D341Med (cell line): ENCODE data around the gene KPNA4.
"Not testable (repeated sequence)": the region's sequence is repeated elsewhere in the genome, so short reads cannot be mapped to it uniquely, and the experiment has no call there.

Experiments
- DNase-seq: peaks from one replicate; pipeline ENCODE4 v3.0.0; 2012; ENCODE audit warnings: low spot score

The KPNA4 gene

GRCh38 chr3:160486459-160486869, 78.9 kb downstream of the KPNA4 start:
- no peak for DNase-seq

DNA sequence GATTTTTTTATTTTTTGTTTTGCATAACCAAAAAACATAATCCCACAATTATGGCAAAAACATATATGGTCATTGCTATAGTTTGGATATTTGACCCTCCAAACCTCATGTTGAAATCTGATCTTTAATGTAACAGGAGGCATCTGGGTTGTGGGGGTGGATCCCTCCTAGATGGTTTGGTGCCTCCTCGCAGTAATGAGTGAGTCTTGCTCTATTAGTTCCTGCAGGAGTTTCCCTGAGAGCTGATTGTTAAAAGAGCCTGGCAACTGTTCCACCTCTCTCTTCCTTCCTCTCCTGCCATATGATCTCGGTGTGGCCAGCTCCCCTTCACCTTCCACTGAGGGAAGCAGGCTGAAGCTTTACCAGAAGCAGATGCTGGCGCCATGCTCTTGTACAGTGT, 82.6 kb downstream of the KPNA4 start:
- no peak for DNase-seq

GRCh38 chr3:160481856-160482255, 83.5 kb downstream of the KPNA4 start:
- no peak for DNase-seq

DNA sequence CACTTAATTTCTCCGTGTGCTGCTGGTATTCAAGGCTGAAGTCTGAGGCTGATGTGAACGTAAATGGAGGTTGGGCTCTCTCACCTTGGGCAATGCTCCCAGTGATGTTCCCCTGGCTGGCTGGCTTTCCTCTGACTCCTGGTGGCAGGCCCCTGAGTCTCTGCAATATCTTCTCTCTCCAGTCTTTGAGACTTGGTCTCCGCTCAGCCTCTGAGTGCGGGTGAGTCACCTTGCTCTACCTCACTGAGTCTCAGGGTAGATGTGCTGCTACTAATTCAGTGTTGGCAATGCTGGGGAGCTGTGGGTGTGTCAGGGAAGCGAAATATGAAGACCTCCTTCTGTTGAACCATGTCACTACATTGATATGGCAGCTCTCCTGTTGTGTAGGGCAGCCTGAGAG, 84.4 kb downstream of the KPNA4 start:
- DNase-seq: no peak

GRCh38 chr3:160479376-160479775, 86.0 kb downstream of the KPNA4 start:
- no peak for DNase-seq

DNA sequence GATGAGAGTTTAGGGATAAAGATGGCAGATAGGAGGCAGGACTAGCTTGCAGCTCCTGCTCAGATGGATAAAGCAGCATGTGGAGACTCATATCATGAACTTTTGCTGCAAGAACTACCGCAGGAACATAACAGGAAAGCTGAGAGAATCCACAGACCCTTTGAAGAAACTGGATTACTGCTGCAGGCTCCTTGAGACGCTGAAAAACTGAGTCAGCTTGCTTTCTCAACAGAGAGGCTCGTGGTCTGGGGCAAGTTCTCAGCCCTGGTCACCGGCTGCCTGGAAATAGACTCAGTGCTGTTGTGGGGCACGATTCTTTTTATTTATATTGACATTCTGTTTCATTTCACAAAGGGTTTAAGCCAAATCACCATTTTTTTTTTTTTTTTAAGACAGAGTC, 87.0 kb downstream of the KPNA4 start:
- no peak for DNase-seq

GRCh38 chr3:160477750-160478149, 87.6 kb downstream of the KPNA4 start:
- no peak for DNase-seq

DNA sequence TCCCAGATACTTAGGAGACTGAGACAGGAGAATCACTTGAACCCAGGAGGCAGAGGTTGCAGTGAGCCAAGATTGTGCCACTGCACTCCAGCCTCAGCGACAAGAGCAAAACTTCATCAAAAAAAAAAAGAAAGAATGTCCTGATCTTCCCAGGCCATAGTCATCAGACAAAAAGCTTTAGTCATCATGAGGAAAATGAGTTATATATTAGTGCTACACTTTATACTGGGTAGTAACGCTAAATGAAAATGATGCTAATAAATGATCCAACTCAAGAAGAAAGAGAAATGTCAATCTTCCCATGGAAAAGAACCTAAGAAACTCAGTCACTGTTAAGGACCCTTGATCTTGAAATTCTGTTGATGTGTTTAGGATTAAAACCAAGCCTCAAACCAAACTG, 89.5 kb downstream of the KPNA4 start:
- DNase-seq: no peak

GRCh38 chr3:160475153-160475552, 90.2 kb downstream of the KPNA4 start:
- DNase-seq: no peak

DNA sequence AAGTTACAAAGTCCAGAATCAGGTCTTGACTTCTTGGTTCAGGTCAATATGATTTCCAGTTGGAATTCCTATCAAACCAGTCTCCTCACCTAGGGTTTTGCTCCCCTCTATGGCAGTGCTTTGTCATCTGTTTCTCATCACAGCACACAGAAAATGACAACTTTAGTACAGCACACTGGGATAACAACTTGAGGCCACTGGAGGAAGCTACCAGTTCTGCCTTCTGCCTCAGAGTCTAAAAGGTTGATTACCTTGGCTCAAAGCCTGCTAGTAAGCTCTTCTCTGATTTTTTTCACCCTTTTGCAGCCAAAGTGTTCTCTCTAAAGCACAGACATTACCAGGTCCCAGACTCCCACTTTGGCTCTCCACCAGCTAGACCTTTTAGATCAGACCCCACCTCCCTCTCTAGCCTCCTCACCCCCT, 90.9 kb downstream of the KPNA4 start:
- no peak for DNase-seq

GRCh38 chr3:160473978-160474377, 91.4 kb downstream of the KPNA4 start:
- no peak for DNase-seq

DNA sequence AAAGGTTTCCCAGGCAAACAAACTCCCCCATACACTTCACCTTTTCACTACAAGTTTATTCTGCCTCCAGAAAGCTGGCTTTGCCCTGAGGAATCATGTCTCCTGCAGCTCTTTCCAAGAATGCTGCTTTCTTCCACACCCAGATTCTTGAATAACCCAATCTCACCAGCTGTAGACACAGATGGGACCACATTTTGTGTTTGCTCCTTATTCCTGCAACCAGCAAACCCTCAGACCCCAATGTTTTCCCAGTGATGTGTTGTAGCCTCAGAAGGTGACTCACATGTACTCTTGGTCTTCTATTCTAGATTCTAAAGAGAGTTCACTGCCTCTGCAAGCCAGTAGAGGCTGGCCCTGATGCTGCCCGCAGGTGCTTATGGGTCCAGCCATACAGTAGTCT, 92.2 kb downstream of the KPNA4 start:
- DNase-seq: no peak

DNA sequence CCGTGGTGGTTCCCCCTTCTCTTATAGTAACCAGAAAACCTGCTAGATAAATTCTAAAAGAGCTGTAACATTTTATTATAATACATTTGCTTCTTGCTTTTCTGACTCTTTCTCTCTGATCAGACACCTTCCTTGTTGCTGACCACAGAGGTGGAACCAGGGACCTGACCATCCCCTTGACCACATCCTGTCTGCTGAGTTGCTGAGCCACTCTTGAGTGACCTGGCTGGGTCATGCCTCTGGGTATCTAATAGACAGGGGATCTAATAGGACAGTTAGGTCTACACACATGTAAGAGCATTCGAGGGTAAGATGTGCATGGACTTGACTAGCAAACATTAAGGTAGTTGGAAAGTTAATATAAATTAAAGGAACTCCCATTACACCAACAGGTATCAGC, 93.0 kb downstream of the KPNA4 start:
- DNase-seq: no peak

DNA sequence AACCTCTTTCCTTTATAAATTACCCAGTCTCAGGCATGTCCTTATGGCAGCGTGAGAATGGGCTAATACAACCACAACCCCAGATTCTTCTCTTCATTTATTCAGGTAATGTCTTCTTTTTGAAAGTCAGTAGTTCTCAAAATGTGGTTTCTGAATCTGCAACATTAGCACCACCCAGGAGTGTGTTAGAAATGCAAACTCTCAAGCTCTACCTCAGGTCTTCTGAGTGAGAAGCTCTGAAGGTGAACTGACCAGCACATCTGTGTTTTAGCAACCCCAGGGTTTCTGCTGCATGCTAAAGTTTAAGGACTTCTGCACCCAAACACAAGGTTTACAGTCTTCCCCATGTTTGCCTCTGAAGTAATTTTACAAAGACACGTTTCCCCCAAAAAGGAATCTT, 93.5 kb downstream of the KPNA4 start:
- no peak for DNase-seq

DNA sequence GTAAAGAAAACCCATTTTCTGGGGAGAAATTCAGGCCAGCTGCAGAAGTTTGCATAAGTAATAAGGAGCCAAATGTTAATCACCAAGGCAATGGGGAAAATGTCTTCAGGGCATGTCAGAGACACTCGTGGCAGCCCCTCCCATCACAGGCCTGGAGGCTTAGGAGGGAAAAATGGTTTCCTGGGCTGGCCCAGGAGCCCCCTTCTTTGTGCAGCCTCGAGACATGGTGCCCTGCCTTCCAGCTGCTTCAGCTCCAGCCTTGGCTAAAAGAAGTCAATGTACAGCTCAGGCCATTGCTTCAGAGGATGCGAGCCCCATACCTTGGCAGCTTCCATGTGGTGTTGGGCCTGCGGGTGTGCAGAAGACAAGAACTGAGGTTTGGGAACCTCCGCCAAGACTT, 95.2 kb downstream of the KPNA4 start:
- DNase-seq: no peak

DNA sequence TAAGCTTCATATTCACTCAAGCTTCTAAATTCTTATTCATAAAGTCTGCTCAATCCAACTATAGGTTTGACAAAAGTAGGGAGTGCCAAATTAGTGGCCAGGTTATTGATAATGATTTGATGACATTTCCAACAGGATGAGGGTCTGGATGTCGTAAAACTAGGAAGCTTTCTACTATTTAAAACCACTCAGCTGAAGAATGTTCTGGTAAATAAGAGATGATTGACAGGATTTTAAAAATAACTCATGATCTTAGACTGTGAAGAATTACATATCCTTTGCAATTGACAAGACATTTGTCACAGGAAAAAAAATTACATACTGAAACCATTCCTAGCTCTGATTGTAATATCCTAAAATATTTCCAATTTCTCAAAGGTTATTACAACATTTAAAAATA, 100.4 kb downstream of the KPNA4 start:
- DNase-seq: no peak

- DNase-seq: no peak
Measured at GRCh38 chr3:160464321-160464720, 101.0 kb downstream of the KPNA4 start.

GRCh38 chr3:160460033-160460432, 105.3 kb downstream of the KPNA4 start:
- no peak for DNase-seq

GRCh38 chr3:160459450-160459970, 105.9 kb downstream of the KPNA4 start:
- DNase-seq: no peak

DNA sequence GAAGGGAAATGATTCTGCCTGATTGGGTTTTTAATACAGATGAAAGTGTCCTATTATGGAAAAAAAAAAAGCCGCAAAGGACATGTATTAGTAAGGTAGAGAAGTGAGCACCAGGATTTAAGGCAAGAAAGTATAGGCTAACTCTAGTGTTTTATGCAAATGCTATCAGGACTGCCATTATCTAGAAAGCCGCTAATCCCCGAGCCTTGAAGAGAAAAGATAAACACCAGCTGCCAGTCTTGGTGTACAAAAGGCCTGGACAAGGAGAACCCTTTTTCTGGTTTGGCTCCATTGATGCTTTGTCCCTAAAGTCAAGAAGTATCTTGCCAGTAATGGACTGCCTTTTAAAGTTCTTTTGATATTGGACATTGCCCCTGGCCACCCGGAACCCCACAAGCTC, 107.2 kb downstream of the KPNA4 start:
- peak; percentile 55 for DNase-seq

GRCh38 chr3:160455846-160456245, 109.5 kb downstream of the KPNA4 start:
- DNase-seq: no peak

DNA sequence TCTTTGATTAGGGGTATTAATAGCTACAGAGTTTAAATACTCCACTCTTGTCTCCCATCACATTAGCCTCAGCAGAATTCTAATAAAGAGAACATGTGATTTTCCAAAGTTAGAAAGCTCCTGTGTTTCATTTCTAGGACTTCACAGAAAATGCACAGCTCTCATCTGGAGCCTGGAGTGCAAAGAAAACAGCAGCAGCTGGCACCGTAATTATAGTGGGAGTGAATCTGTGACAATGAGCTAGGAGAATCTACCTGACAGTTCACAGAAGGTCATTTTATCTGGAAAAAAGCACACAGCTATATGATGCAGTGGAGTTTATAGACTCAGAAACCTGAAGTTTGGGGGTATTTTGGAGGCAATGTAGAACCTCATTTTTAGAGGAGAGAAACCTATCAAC, 110.4 kb downstream of the KPNA4 start:
- peak; percentile 52 for DNase-seq

GRCh38 chr3:160452251-160452650, 113.1 kb downstream of the KPNA4 start:
- DNase-seq: not testable (repeated sequence)

GRCh38 chr3:160451602-160452001, 113.8 kb downstream of the KPNA4 start:
- no peak for DNase-seq

- no peak for DNase-seq
Measured at GRCh38 chr3:160450846-160451245, 114.5 kb downstream of the KPNA4 start.
